PC-3 (cell line): ENCODE measurements around the gene CD300LD. TPM values are rescaled to one million over a fixed set of nuclear protein-coding genes. Genes with fewer than 3 reads are reported as not detected.

Experiments
- ATAC-seq: fragments of 200-7000 bp; cut with Tn5 transposase; 2 replicates; pipeline ENCODE4 v1.9.1; 2020; ENCODE audit warnings: mild to moderate bottlenecking, moderate library complexity
- BruUV-seq: library from RNA; stranded (reverse); fragments of 400-500 nt; replicated peaks from 2 replicates; lab custom pipeline; 2021; lab: Mats Ljungman, UMichigan
- CTCF ChIA-PET: fragments of 300-600 bp; sonication (Branson Sonifier 250); formaldehyde crosslinking; loops from one replicate; lab custom pipeline; 2022; ENCODE audit warnings: antibody characterized with exemption; lab: Charles Lee
- POLR2A ChIA-PET: fragments of 300-600 bp; sonication (Branson Sonifier 250); formaldehyde crosslinking; loops from one replicate; lab custom pipeline; 2022; ENCODE audit warnings: antibody characterized with exemption; ENCODE audit not compliant: unreplicated experiment; lab: Charles Lee
- DNase-seq: peaks from one replicate; pipeline ENCODE4 v3.0.0-alpha.2; 2015
- H2AFZ ChIP-seq: fragments of 300-600 bp; sonication (generic); 2 replicates; pipeline ENCODE4 v1.6.0; 2016; ENCODE audit warnings: antibody characterized with exemption, low read length
- H3F3A ChIP-seq: fragments of 300-600 bp; sonication (generic); one replicate; pipeline ENCODE4 v1.6.0; 2017; ENCODE audit warnings: antibody characterized with exemption, low read length, control low read depth, mild to moderate bottlenecking; ENCODE audit not compliant: unreplicated experiment
- H3K27ac ChIP-seq: fragments of 300-600 bp; sonication (generic); 2 replicates; pipeline ENCODE4 v1.5.1; 2016; ENCODE audit warnings: mild to moderate bottlenecking, low read length
- H3K27me3 ChIP-seq: fragments of 300-600 bp; sonication (generic); 2 replicates; pipeline ENCODE4 v1.6.1; 2016; ENCODE audit warnings: low read length, mixed read lengths
- H3K36me3 ChIP-seq: fragments of 300-600 bp; sonication (generic); 2 replicates; pipeline ENCODE4 v1.6.1; 2016; ENCODE audit warnings: low read depth, mixed run types, low read length, mixed read lengths
- H3K4me1 ChIP-seq: fragments of 300-600 bp; sonication (generic); 2 replicates; pipeline ENCODE4 v1.5.1; 2016; ENCODE audit warnings: low read length; ENCODE audit not compliant: insufficient read depth
- H3K4me2 ChIP-seq: fragments of 300-600 bp; sonication (generic); 2 replicates; pipeline ENCODE4 v1.6.0; 2016; ENCODE audit warnings: low read length
- H3K4me3 ChIP-seq: fragments of 300-600 bp; sonication (generic); 2 replicates; pipeline ENCODE4 v1.5.1; 2016; ENCODE audit warnings: mild to moderate bottlenecking, low read length, mixed read lengths
- H3K79me2 ChIP-seq: fragments of 300-600 bp; sonication (generic); 2 replicates; pipeline ENCODE4 v1.6.1; 2017; ENCODE audit warnings: low read length, mixed read lengths
- H3K9ac ChIP-seq: fragments of 300-600 bp; sonication (generic); 2 replicates; pipeline ENCODE4 v1.6.0; 2016; ENCODE audit warnings: mild to moderate bottlenecking, low read length
- H3K9me2 ChIP-seq: fragments of 300-600 bp; sonication (generic); replicated peaks from 2 replicates; pipeline ENCODE4 v1.6.1; 2016; ENCODE audit warnings: mixed run types, low read length, mixed read lengths
- H3K9me3 ChIP-seq: fragments of 300-600 bp; sonication (generic); 2 replicates; pipeline ENCODE4 v1.6.1; 2016; ENCODE audit warnings: low read length, mixed read lengths
- H4K20me1 ChIP-seq: fragments of 300-600 bp; sonication (generic); 2 replicates; pipeline ENCODE4 v1.6.1; 2016; ENCODE audit warnings: low read length, mixed read lengths
- EZH2 ChIP-seq: fragments of 300-600 bp; sonication (generic); IDR thresholded peaks from one replicate; pipeline ENCODE4 v1.6.1; 2017; ENCODE audit warnings: antibody characterized with exemption, mild to moderate bottlenecking, low read length; ENCODE audit not compliant: unreplicated experiment
- EZH2phosphoT487 ChIP-seq: fragments of 300-600 bp; sonication (generic); IDR thresholded peaks from 2 replicates; pipeline ENCODE4 v1.6.1; 2018; ENCODE audit warnings: mild to moderate bottlenecking, antibody characterized with exemption, low read length, borderline replicate concordance
- intact Hi-C: fragments of 100-400 bp; cut with micrococcal nuclease; formaldehyde crosslinking; loops from 2 replicates; pipeline ENCODE4 v1.9.0; 2023
- total RNA-seq: library from RNA; depleted of rRNA; stranded (reverse); fragments of >200 nt; gene quantifications from 2 replicates; pipeline ENCODE4 v1.2.3, GENCODE V29; 2014
- TF ChIP-seq, protein P1 (sequence below): fragments of 300-600 bp; sonication (generic); conservative IDR thresholded peaks from 2 replicates; pipeline ENCODE4 v1.5.1; 2017; ENCODE audit warnings: antibody characterized with exemption, low read depth, mild to moderate bottlenecking, low read length

CD300LD gene
- total RNA-seq, 1 experiment from 2014 or later: not detected

DNA sequence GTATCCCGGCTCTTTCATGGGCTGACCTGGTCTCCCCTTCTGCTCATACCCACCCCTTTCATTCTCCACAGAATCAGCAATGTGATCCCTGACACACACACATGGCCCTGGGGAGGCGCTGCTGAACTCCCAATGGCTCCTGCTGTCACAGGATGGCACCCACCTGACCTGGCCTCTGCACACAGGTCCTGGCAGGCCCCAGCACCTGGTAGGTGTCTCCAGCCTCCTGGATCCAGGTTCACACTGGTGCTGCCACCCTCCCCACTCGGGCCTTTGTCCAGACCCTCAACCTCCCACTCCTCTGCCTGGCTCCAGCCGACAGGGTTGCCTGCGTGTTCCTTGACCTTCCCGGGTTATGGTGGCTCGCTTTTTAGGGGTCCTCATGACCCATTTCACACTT lies 44.8 kb downstream of the CD300LD start:
- DNase-seq (no peak), ATAC-seq (no peak)
- Histone ChIP-seq H3K4me2 (no peak overlapping the region), H3K79me2 (no peaks in the 10 kb centered on the region), H3K27me3 (no peaks in the 10 kb centered on the region), H3K9me2 (no peaks in the 10 kb centered on the region), H3F3A (no peaks in the 10 kb centered on the region), H3K27ac (no peak overlapping the region), H4K20me1 (no peaks in the 10 kb centered on the region), H3K36me3 (no peaks in the 10 kb centered on the region), H3K4me1 (peaks cover 10% of the 10 kb centered on the region), H3K9ac (no peak overlapping the region), H3K4me3 (no peak overlapping the region), H2AFZ (no peak overlapping the region), H3K9me3 (no peaks in the 10 kb centered on the region)
- intact Hi-C loops: no loop called here
- BruUV-seq: no TSS peak
- ChIA-PET CTCF (no interaction called here), POLR2A (no interaction called here)
- TF ChIP-seq, protein P1, sequence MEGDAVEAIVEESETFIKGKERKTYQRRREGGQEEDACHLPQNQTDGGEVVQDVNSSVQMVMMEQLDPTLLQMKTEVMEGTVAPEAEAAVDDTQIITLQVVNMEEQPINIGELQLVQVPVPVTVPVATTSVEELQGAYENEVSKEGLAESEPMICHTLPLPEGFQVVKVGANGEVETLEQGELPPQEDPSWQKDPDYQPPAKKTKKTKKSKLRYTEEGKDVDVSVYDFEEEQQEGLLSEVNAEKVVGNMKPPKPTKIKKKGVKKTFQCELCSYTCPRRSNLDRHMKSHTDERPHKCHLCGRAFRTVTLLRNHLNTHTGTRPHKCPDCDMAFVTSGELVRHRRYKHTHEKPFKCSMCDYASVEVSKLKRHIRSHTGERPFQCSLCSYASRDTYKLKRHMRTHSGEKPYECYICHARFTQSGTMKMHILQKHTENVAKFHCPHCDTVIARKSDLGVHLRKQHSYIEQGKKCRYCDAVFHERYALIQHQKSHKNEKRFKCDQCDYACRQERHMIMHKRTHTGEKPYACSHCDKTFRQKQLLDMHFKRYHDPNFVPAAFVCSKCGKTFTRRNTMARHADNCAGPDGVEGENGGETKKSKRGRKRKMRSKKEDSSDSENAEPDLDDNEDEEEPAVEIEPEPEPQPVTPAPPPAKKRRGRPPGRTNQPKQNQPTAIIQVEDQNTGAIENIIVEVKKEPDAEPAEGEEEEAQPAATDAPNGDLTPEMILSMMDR: no peak
- TF ChIP-seq EZH2phosphoT487 (no peak), EZH2 (no peak)

DNA sequence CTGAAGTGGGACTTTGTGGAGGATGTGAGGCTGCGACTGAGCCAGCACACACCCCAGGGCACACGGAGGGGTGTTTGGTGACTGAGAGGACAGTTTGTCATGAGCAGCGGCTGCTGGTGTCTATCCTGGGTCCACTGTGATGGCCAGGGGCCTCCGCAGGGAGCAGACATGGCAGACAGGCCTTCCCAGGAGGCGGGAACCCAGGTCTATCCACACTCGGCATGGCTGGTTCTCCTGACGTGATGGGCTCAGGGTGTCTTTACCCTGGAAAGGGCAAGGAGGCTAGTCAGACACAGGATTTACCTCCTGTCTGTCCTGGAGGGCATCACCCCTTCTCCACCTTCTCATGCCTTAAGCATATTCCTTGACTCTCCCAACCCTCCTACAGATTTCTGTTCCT lies 45.5 kb downstream of the CD300LD start:
- Histone ChIP-seq H4K20me1 (no peaks in the 10 kb centered on the region), H3K27me3 (no peaks in the 10 kb centered on the region; the same call in 1 of the 2 replicates), H2AFZ (no peak overlapping the region), H3K9me3 (no peaks in the 10 kb centered on the region), H3K79me2 (no peaks in the 10 kb centered on the region), H3K36me3 (no peaks in the 10 kb centered on the region), H3K9ac (no peak overlapping the region), H3F3A (no peaks in the 10 kb centered on the region), H3K9me2 (no peaks in the 10 kb centered on the region), H3K4me1 (peaks cover 4% of the 10 kb centered on the region; the same call in 1 of the 2 replicates), H3K4me3 (no peak overlapping the region), H3K4me2 (no peak overlapping the region), H3K27ac (no peak overlapping the region)
- ATAC-seq: no peak
- no peak for DNase-seq
- ChIA-PET CTCF (no interaction called here), POLR2A (no interaction called here)
- intact Hi-C loops: no loop called here
- TF ChIP-seq EZH2 (no peak), EZH2phosphoT487 (no peak)
- TF ChIP-seq, protein P1: no peak
- BruUV-seq: no TSS peak

DNA sequence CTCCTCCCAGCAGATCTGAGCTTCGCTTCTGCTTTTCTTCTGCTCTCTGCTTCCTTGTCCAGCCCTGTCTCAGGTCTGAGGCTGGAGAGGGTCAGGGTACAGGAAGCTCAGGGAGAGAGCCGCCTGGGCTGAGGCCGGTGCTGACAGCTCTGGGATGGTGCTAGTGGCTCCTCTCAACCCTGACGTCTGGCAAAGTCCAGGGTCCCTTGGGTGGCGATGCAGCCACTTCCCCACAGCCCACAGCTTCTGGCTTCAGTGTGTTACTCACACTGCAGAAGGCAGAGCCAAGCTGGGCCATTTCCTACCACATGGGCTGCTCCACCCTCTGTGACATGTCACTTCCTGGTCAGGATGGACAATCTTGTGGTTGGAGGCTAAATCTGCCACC lies 46.2 kb downstream of the CD300LD start, which contains the start of gene CD300C:
Gene CD300C, minus strand, starts transcription at position 273 of the 388 bp plus-strand sequence. CDS start 333 bp downstream, outside the sequence.
- Histone ChIP-seq H3K9ac (no peak within 1 kb of the TSS), H4K20me1 (no peaks in the 10 kb centered on the region), H3K4me2 (no peak within 1 kb of the TSS), H3F3A (no peaks in the 10 kb centered on the region), H3K4me3 (no peak within 1 kb of the TSS), H3K27ac (no peak within 1 kb of the TSS), H2AFZ (0 out of 2 replicates have a peak within 1 kb of the TSS, but pooled peaks have one; percentile 11), H3K27me3 (peaks cover 7% of the 10 kb centered on the region; the same call in 1 of the 2 replicates), H3K36me3 (no peaks in the 10 kb centered on the region), H3K9me3 (no peaks in the 10 kb centered on the region), H3K79me2 (no peaks in the 10 kb centered on the region), H3K9me2 (no peaks in the 10 kb centered on the region), H3K4me1 (no peaks in the 10 kb centered on the region)
- TF ChIP-seq, protein P1: no peak
- TF ChIP-seq EZH2phosphoT487 (no peak), EZH2 (no peak)
- BruUV-seq: no TSS peak
- ATAC-seq: no peak
- CTCF ChIA-PET: interaction anchor here (0.6 kb wide), 1 partner anchor 330 kb away, joined by 5 read pairs; no protein-coding TSS in a partner anchor
- POLR2A ChIA-PET: no interaction called here
- peak; percentile 15 for DNase-seq
- intact Hi-C loops: no loop called here
